NCI-H128 (cell line): Measurements from ENCODE around the gene KDM4B.

Experiments used
- DNase-seq: peaks from one replicate; lab custom pipeline; 2025; ENCODE audit not compliant: unreplicated experiment; lab: John Stamatoyannopoulos, UW

The KDM4B gene

GRCh38 chr19:4984438-4984990, 15.6 kb downstream of the KDM4B start:
- DNase-seq, result no peak

DNA sequence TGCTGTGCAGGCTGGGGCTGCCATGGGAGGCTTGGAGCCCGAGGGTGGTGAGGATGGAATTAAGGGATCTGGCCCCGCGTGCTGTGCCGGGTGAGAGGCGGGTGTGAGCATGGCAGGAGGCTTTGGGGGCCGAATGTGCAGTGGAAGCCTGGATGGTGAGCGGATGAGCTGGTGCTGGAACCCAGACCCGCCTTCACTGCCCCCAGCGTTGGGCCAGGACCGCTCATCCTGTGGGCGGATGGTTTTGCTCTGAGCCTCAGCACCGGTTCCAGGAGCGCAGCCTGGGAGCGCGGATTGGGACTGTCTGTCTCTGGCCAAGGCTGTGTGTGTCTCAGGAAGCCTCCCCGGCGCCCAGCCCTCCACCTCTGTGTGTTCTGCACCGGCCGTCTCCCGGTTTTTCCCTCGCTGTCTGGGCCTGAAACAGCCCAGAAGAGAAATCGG, 16.7 kb downstream of the KDM4B start:
- no peak for DNase-seq

DNA sequence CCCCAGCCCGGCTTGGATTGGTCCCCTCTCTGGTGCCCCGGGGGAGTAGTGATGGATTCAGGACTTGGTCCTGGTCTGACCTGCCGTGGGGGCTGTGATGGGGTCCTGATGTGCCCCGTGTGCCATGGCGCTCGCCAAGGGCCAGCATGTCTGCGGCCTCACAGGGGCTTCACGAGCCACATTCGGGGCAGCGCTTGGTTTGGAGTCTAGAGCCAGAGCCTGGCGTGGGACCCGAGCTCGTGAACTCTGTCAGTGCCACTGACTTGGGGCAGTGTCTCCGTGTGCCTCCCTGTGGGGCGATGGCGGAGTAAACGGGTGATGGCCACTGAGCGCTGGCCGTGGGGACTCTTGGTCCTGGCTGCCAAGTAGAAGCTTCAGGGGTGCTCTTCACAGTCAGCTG, 17.1 kb downstream of the KDM4B start:
- DNase-seq, result no peak

GRCh38 chr19:4986471-4986891, 17.6 kb downstream of the KDM4B start:
- DNase-seq, result no peak

DNA sequence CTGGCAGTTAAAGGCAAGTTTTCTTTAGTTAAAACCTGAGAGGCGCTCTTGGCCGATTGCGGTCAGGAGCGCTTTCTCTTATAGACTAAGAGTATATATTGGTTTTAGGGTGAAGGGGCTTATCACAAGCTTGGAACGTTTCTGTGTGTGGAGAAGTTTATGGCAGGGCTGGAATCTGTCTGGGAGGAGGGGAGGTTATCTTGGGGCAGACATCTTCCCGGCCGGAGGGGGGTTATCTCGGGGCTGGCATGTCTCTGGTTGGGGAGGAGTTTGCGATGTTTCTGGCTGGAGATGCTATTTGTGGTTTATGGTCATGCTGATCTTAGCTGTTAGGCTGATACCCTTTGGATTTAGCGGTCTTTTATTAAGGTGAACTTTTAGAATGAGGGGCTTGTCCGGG, 18.3 kb downstream of the KDM4B start:
- DNase-seq, result no peak

GRCh38 chr19:4987692-4988370, 18.9 kb downstream of the KDM4B start:
- no peak for DNase-seq

GRCh38 chr19:4988770-4989251, 19.9 kb downstream of the KDM4B start:
- DNase-seq, result no peak

GRCh38 chr19:4990306-4990705, 21.4 kb downstream of the KDM4B start:
- DNase-seq, result no peak

DNA sequence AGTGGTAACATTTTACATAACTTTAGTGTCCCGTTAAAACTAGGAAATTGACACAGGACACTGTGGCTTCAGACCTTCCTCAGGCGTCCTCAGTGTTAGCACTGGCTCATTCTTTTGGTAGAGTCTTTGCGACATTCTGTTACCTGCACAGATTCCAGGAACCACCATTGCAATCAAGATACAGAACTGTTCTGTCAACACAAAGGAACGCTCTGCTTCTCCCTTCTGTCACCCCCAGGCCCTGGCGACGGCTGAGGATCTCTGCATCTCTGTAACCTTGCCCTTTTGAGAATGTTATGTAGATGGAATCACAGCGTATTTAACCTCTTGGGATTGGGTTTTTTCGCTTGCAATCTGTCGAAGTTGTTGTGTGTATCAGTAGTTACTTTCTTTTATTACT, 22.6 kb downstream of the KDM4B start:
- no peak for DNase-seq

DNA sequence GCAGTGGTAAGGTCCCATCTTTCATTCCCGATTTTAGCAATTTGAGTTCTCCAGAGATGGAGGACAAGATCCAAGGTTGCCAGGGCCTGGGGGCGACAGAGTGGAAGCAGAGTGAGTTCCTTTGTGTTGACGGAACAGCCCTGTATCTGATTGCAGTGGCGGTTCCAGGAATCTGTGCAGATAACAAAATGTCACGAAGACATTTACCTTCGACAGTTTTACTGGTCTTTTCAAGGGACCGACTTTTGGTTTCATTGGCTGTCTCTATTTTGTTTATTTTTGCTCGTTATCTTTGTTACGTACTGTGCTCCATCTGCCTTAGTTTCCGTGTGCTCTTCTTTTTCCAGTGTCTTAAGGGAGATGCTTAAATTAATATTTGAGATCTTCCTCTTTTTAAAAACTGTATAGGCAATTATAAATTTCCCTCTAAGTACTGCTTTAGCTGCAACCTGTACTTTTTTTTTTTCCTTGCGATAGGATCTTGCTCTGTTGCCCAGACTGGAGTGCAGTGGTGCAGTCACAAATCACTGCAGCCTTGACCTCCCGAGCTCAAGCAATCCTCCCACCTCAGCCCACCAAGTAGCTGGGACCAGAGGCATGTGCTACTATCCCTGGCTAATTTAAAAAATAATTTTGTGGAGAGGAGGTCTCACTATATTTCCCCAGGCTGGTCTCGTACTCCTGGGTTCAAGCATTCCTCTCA, 23.2 kb downstream of the KDM4B start:
- no peak for DNase-seq

GRCh38 chr19:4993683-4994082, 24.8 kb downstream of the KDM4B start:
- no peak for DNase-seq

DNA sequence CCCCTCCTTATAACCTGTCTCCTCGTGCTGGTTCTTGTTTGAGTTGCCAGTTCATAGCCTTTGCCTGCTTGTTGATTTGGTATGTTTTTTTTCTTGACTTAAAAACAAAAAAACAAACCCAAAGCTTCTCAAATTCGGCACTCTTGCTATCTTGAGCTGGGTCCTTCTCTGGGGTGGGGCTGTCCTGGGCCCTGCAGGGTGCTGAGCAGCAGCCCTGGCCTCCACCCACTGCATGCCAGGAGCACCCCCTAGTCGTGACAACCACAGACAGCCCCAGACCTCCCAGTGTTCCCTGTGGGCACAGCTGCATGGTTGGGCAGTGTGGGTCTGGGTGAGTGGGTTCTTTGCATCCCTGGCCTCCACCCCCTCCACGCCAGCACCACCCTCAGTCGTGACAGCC, 27.8 kb downstream of the KDM4B start:
- DNase-seq, result no peak

GRCh38 chr19:4997297-4997696, 28.4 kb downstream of the KDM4B start:
- no peak for DNase-seq

DNA sequence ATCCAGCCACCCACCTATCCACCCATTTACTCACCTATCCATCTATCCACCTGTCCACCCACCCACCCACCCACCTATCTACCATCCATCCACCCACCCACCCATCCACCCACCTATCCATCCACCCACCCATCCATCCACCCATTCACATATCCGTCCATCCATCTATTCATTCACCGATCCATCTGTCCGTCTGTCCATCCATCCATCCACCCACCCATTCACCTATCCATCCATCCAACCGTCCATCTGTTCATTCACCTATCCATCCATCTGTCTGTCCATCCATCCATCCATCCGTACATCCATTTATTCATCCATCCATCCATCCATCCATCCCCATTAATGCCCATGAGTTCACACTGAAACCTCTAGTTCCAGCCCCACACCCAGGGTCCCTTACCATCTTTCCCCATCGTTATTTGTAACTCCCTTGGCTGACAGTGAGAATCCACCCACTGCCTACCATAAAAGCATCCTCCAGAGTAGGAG, 31.3 kb downstream of the KDM4B start:
- DNase-seq, result no peak

DNA sequence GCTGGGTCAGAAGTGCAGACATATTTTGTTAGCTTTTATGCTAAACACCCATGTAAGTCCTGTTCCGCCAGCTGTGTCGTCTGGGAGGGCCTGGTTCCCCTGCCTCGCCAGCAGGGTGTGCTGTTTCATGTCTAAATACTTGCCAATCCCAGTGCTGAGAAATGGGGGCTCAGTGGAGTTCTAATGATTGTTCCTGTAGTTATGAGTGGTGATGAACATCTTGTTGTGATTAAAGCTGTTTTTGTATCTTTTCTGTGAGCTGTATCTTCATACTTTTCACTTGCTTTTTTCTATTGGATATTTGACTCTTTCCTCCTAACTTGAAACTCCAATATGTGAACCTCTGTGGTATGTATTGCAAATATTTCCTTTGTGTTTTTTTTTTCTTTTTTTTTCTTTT, 32.7 kb downstream of the KDM4B start:
- no peak for DNase-seq

DNA sequence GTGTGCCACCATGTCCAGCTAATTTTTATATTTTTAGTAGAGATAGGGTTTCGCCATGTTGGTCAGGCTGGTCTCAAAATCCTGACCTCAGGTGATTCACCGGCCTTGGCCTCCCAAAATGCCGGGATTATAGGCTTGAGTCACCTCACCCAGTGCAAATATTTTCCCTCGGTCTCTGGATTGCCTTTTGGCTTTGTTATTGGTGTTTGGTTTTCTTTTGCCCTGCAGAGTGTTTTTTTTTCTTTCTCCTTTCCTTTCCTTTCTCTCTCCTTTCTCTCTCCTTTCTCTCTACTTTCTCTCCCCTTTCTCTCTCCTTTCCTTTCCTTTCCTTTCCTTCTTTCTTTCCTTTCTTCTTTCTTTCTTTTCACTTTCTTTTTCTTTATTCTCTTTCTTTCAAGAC, 33.2 kb downstream of the KDM4B start:
- no peak for DNase-seq

- no peak for DNase-seq
Measured at GRCh38 chr19:5003781-5004180, 34.9 kb downstream of the KDM4B start.

DNA sequence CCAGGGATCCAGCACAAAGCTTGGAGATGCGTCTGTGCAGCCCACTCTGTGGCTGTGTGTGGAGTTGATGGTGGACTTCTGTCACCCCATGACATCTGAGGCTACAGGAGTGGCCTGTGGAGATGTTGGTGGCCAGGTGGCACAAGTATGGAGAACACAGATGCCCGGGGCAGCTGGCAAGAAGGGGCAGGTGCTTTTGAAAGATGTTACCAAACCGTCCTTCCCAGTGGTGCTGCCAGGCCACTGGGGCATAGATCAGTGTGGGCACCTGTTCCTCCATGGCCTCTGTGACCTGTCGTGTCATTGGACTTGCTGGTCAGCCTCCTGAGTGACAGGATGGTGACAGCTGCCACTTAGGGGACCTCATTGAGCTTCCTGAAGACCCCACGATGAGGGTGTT, 36.2 kb downstream of the KDM4B start:
- DNase-seq, result no peak

GRCh38 chr19:5006201-5006600, 37.3 kb downstream of the KDM4B start:
- no peak for DNase-seq

DNA sequence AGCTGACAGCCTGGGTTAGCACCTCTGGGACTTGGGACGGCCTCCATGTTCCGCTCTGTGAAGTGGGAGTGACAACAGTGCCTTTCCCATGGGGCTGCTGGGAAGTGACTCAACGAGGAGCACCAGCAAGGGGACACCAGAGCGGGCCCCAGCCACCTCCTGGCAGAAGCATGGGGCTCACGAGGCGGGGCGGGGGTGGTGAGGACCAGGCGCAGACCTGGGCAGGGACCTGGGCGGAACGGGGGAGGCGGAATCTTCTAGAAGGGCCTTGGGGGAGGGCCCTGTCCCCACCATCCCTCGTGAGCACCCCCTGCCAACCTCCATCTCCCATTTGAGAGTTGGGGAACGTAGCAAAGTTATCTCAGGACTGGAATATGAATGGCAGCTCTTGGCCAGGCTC, 37.9 kb downstream of the KDM4B start:
- DNase-seq, result no peak

DNA sequence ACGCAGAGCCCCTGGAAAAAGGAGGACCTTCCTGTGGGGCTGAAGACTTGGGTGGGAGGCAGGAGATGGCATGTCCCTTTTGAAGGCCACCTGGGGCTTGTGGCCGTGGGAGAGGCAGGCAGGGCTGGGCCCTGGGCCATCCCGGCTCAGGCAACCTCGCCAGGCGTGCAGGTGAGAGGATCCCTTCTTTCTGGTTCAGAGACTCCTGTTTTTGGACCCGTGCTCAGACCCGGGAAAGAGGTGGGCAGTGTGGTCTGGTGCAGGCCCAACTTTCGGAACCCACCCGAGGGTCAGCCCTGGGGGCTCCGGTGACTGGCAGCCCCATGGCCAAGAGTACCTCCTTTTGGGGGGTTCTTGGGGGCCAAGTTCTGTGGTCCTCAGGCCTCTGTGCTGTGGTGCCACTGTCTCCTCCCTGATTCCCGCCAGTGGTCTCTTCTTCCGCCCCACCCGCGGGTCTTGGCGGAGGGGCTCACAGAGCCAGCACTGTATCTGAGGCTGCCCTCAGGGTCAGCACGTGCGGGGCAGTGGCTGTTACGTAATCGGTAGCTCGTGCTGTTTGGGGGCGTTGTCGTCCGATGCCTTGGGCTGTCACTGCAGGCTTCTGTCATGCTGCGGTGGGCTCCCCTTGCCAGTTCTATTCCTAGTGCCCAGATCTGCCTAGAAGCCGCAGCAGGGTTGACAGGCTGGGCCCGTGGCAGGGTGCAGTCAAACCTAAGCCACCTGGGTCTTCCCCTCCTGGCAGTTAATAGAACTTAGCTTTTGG, 42.7 kb downstream of the KDM4B start:
- DNase-seq, result no peak
